ENCODE results near the gene MCCC2. TPM values are rescaled to one million over a fixed set of nuclear protein-coding genes. Genes with fewer than 3 reads are reported as not detected.
"Not testable (repeated sequence)": the region's sequence is repeated elsewhere in the genome, so short reads cannot be mapped to it uniquely, and the experiment has no call there.

Gene MCCC2
- total RNA-seq, 6 experiments from 2014 or later = 70.4 to 92.7 (median 81.0) TPM

DNA sequence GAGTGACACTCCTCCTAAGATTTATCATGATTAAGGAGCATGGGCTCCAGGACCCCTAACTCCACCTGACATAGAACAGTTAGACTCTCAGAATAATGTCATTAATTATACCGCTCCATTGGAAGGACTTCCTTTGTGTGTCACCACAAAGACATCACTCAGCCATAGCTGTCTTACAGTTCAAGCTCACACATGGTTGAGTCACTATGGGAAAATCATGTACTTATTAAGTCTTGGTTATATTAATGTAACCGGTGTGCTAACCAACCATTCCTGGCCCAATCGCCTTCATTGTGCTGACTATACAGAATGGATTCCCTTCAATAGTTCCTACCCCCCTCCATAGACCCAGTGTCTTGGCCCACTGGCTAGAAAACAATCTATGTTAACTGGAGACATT is 10.9 kb upstream of the MCCC2 start:
- DNase-seq (no peak), ATAC-seq (no peak)
- no peak overlapping the region for H3K27ac ChIP-seq
- no peaks in the 10 kb centered on the region for H3K27me3 ChIP-seq
- intact Hi-C loops (cut with DNase I) = no loop called here
- H3K9me3 ChIP-seq = no peaks in the 10 kb centered on the region
- no peak for TF ChIP-seq POLR2A (IDR thresholded peaks at IDR 0.05)
- TF ChIP-seq, protein P1, sequence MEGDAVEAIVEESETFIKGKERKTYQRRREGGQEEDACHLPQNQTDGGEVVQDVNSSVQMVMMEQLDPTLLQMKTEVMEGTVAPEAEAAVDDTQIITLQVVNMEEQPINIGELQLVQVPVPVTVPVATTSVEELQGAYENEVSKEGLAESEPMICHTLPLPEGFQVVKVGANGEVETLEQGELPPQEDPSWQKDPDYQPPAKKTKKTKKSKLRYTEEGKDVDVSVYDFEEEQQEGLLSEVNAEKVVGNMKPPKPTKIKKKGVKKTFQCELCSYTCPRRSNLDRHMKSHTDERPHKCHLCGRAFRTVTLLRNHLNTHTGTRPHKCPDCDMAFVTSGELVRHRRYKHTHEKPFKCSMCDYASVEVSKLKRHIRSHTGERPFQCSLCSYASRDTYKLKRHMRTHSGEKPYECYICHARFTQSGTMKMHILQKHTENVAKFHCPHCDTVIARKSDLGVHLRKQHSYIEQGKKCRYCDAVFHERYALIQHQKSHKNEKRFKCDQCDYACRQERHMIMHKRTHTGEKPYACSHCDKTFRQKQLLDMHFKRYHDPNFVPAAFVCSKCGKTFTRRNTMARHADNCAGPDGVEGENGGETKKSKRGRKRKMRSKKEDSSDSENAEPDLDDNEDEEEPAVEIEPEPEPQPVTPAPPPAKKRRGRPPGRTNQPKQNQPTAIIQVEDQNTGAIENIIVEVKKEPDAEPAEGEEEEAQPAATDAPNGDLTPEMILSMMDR (IDR thresholded peaks at IDR 0.05) = no peak
- H3K36me3 ChIP-seq = no peaks in the 10 kb centered on the region
- no peak overlapping the region for H3K4me3 ChIP-seq
- WGBS (ENCODE audit: insufficient coverage, low coverage, low lambda C conversion rate, missing lambda C conversion rate) = 100% methylated on average over 3 of the region's 3 CpGs
- no peaks in the 10 kb centered on the region for H3K4me1 ChIP-seq

DNA sequence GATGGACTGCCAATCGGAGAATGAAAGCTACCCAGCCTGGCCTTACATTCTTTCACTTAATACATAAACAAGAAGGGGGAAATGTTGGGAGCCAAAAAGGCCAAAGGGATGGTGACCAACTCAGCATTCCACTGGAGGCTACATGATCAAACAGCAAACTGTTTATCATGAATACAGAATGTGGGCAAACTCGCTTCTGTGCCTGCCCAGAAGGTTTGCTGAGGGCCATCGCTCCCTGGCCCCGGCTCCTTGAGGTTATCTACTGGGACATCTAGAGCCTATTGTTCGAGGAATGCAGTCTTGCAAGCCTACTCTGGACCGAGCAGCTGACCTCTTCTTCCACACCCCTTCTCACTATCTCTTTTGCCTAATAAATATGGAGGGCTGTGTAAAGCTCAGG is 9.3 kb upstream of the MCCC2 start:
- intact Hi-C loops (cut with DNase I); ATAC-seq; H3K4me1 ChIP-seq; H3K27me3 ChIP-seq; H3K4me3 ChIP-seq; H3K27ac ChIP-seq; H3K9me3 ChIP-seq; DNase-seq; H3K36me3 ChIP-seq: not testable (repeated sequence)
- 67% methylated on average over 3 of the region's 6 CpGs for WGBS (ENCODE audit: insufficient coverage, low coverage, low lambda C conversion rate, missing lambda C conversion rate)

DNA sequence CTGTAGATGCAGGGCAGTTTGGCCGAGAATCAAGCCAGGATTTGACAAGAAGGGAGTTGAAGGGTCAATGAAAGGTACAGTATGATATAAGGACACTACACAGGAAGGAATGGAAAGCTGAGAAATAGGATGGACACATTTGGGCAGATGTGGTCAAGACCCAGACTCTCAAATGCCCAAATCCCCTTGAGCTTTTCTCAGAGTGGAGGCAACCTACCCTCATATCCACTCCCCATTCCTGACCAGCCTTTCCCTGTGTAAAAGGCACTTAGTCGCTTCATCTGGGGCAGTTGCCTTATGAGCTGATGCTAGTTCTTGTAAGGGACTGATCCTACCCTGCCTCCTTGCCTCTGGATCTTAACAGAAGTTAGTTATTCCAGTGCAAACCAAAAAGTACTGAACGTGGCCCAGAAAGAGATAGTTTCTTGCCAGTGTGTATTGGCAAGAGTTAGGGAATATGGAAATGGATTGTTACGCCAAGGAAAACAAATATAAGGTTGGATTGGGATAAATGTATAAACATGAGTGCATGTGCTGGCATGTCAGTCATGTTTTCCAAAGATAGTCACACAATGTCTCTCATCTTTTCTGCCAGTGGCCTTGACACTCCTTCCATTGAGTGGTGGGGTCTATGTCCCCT is 4.1 kb upstream of the MCCC2 start:
- no peak for ATAC-seq
- intact Hi-C loops (cut with DNase I) = no loop called here
- TF ChIP-seq, protein P1 (IDR thresholded peaks at IDR 0.05) = no peak
- H3K4me1 ChIP-seq = peaks cover 0 to 6% (median 2%) of the 10 kb centered on the region in 4 donors
- no peak overlapping the region for H3K27ac ChIP-seq
- no peaks in the 10 kb centered on the region for H3K27me3 ChIP-seq
- WGBS (ENCODE audit: insufficient coverage, low coverage, low lambda C conversion rate, missing lambda C conversion rate) = 83% methylated on average over 4 of the region's 4 CpGs
- H3K36me3 ChIP-seq = no peaks in the 10 kb centered on the region
- H3K4me3 ChIP-seq = no peak overlapping the region
- no peaks in the 10 kb centered on the region for H3K9me3 ChIP-seq
- no peak for DNase-seq

DNA sequence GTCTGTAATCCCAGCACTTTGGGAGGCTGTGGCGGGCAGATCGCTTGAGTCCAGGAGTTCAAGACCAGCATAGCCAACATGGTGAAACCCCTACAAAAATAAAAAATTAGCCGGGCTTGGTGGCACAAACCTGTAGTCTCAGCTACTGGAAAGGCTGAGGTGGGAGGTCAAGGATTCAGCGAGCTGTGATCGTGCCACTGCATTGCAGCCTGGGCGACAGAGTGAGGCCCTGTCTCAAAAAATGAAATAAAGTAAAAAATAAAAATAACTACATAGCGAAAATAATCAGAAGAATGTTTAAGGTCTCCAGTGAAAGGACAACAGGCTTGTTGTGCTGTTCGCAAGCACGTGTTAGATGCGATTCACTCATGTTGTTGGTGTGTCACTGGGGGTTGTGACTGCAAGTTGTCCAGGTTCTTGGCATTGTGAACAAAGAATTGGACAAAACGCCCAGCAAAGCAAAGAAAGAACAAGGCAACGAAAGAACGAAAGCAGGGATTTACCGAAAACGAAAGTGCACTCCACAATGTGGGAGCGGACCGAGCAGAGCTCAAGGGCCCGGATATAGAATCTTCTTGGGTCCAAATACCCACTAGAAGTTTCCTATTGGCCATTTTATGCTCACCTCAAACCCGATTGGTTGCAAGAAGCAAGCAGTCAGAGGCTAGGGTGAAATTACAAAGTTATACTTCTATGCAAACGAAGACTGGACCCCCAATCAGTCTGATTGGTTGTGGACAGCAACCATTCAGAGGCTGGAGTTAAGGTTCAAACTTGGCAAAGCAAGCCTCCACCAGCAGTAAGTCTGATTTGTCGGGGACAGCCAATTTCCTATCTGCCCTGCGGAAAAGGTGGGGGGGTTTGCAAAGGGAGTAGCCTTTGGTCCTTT is 844 bp upstream of the MCCC2 start:
- H3K9me3 ChIP-seq = no peaks in the 10 kb centered on the region
- H3K27ac ChIP-seq = peak overlapping the region; percentile 87 to 91 (median 87)
- intact Hi-C loops (cut with DNase I) = no loop called here
- TF ChIP-seq, protein P1 (IDR thresholded peaks at IDR 0.05) = no peak
- peak in 1 of 3 donors; percentile 45 for DNase-seq
- peaks cover 0 to 18% (median 8%) of the 10 kb centered on the region in 4 donors for H3K4me1 ChIP-seq
- ATAC-seq = no peak
- H3K27me3 ChIP-seq = no peaks in the 10 kb centered on the region
- peak overlapping the region; percentile 81 to 96 (median 82) for H3K4me3 ChIP-seq
- 82% methylated on average over 21 of the region's 22 CpGs for WGBS (ENCODE audit: insufficient coverage, low coverage, low lambda C conversion rate, missing lambda C conversion rate)
- H3K36me3 ChIP-seq = no peaks in the 10 kb centered on the region
